ENCODE measurements around the gene CEP128.

The CEP128 gene

DNA sequence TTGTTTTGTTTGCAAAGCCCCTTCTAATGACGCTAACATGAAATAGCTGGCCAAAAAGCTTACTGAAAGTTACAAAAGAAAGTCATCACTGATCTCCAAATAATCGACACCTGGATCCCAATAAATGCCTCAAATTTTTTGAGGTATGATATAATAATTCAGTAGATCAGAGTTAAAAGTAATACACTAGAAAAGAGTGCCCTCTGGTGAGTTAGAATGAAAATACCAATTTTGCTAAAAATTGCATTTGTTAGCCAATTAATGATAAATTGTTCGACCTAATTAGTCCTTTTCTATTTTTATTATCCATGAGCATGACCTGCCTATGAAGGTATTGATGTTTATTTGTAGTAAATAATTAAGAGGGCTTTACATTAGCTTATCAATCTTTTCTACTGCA, 78.6 kb downstream of the CEP128 start:
- Histone ChIP-seq H3K36me3 (ENCODE audit: control insufficient read depth in 5 of 5, insufficient read depth in 5 of 5, low read length in 5 of 5) (no peaks in the 10 kb centered on the region), H3K9me3 (ENCODE audit: control insufficient read depth in 5 of 5, low read length in 5 of 5) (peaks cover 5 to 18% (median 10%) of the 10 kb centered on the region in 5 donors), H3K27ac (ENCODE audit: low read depth, low read length) (no peak overlapping the region), H3K9ac (ENCODE audit: low read length in 5 of 5) (no peak overlapping the region), H3K4me1 (ENCODE audit: control insufficient read depth in 5 of 5, insufficient read depth in 5 of 5, low read length in 5 of 5) (no peaks in the 10 kb centered on the region), H3K27me3 (ENCODE audit: control insufficient read depth in 5 of 5, insufficient read depth in 4 of 5, low read length in 5 of 5) (no peaks in the 10 kb centered on the region), H3K4me3 (ENCODE audit: low read depth in 1 of 5, low read length in 5 of 5) (no peak overlapping the region)

DNA sequence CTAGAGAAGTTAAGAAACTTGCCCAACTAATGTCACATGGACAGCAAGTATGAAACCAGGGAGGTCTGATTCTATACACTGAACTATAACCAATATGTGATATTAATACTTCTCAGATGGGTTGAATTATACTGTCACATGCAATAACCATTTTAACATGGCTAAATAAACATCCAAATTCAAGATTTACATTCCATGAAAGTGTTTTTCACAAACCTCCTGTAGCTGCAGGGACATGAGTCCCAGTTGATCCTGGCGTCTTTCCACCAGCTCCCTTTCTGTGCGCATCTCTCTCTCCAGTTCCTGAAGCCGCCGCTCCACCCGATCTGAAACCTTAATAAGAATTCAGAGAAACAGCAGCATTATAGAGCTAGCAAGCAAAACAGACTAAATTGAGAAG, 79.0 kb downstream of the CEP128 start:
- Histone ChIP-seq H3K9me3 (ENCODE audit: control insufficient read depth in 5 of 5, low read length in 5 of 5) (peaks cover 2 to 13% (median 5%) of the 10 kb centered on the region in 5 donors), H3K4me3 (ENCODE audit: low read depth in 1 of 5, low read length in 5 of 5) (no peak overlapping the region), H3K27me3 (ENCODE audit: control insufficient read depth in 5 of 5, insufficient read depth in 4 of 5, low read length in 5 of 5) (no peaks in the 10 kb centered on the region), H3K9ac (ENCODE audit: low read length in 5 of 5) (no peak overlapping the region), H3K27ac (ENCODE audit: low read depth, low read length) (no peak overlapping the region), H3K36me3 (ENCODE audit: control insufficient read depth in 5 of 5, insufficient read depth in 5 of 5, low read length in 5 of 5) (no peaks in the 10 kb centered on the region), H3K4me1 (ENCODE audit: control insufficient read depth in 5 of 5, insufficient read depth in 5 of 5, low read length in 5 of 5) (no peaks in the 10 kb centered on the region)

DNA sequence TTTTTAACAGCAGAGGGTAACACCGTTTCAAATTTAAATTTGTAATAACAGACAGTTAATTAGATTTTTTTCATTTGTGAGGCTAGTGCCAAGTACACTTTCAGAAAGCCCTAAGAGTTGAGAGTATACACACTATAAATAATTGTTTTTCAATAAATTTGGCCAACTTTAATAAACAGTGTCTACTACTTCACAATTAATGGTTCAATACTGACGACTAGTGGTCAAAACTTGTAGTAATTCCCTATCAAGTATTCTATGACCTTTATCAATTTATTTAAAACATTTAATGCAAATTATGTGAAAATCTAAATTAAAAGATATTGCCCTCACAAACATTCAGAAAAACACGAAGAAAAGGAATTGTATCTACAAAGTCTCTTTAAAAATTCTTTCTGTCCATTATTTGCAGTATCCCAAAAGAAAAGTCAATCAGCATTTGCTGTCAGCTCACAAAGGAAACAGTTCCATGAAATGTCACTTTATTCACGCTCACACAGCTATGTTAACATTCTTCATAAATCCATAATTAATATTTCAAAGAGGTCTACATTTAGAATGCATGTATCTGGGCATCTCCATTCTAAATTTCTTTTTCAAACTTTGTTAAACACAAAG, 91.2 kb downstream of the CEP128 start:
- Histone ChIP-seq H3K9ac (ENCODE audit: low read length in 5 of 5) (no peak overlapping the region), H3K9me3 (ENCODE audit: control insufficient read depth in 5 of 5, low read length in 5 of 5) (no peaks in the 10 kb centered on the region), H3K4me1 (ENCODE audit: control insufficient read depth in 5 of 5, insufficient read depth in 5 of 5, low read length in 5 of 5) (peaks cover 0 to 2% (median 0%) of the 10 kb centered on the region in 5 donors), H3K27ac (ENCODE audit: low read depth, low read length) (no peak overlapping the region), H3K4me3 (ENCODE audit: low read depth in 1 of 5, low read length in 5 of 5) (no peak overlapping the region), H3K36me3 (ENCODE audit: control insufficient read depth in 5 of 5, insufficient read depth in 5 of 5, low read length in 5 of 5) (no peaks in the 10 kb centered on the region), H3K27me3 (ENCODE audit: control insufficient read depth in 5 of 5, insufficient read depth in 4 of 5, low read length in 5 of 5) (no peaks in the 10 kb centered on the region)

DNA sequence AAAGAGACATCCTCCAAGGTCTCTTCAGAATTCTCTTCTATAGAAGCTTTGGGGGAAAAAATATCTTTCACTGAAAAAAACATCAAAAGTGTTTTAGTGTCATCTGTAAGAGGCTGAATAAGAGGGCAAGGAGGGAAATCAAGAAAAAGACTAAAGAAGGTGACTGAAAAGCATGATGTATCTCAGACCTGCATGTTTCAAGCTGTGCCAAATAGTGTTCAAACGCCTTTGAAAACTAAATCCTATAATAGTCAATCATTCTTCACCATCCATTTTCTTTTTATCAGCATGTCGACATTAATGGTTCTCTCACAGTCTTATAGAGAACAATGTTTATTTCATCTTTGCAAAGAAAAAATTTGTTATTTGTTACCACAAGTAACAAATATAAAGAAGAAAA, 94.5 kb downstream of the CEP128 start:
- H3K27ac ChIP-seq (ENCODE audit: low read depth, low read length), result no peak overlapping the region
- H3K27me3 ChIP-seq (ENCODE audit: control insufficient read depth in 5 of 5, insufficient read depth in 4 of 5, low read length in 5 of 5), result no peaks in the 10 kb centered on the region
- H3K4me1 ChIP-seq (ENCODE audit: control insufficient read depth in 5 of 5, insufficient read depth in 5 of 5, low read length in 5 of 5), result peaks cover 0 to 7% (median 0%) of the 10 kb centered on the region in 5 donors
- no peaks in the 10 kb centered on the region for H3K9me3 ChIP-seq (ENCODE audit: control insufficient read depth in 5 of 5, low read length in 5 of 5)
- no peak overlapping the region for H3K9ac ChIP-seq (ENCODE audit: low read length in 5 of 5)
- H3K36me3 ChIP-seq (ENCODE audit: control insufficient read depth in 5 of 5, insufficient read depth in 5 of 5, low read length in 5 of 5), result no peaks in the 10 kb centered on the region
- H3K4me3 ChIP-seq (ENCODE audit: low read depth in 1 of 5, low read length in 5 of 5), result no peak overlapping the region

DNA sequence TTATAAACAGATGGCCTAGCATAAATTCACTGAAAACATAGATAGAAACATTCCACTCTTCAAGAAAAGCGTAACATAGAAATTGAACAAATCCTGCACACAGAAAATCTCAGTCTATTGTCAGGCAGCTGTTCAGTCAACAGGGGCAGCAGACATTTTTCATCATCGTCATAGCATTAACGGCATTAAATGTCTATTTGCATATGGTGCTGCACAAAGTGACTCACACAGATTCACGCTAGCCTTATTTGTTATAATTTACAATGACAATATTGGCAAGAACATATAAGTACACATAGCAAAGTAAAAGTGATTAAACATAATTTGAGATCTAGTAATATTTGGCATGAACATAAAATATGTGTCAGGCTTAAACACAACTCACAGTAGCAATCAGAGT, 95.7 kb downstream of the CEP128 start:
- Histone ChIP-seq H3K9me3 (ENCODE audit: control insufficient read depth in 5 of 5, low read length in 5 of 5) (no peaks in the 10 kb centered on the region), H3K9ac (ENCODE audit: low read length in 5 of 5) (no peak overlapping the region), H3K4me1 (ENCODE audit: control insufficient read depth in 5 of 5, insufficient read depth in 5 of 5, low read length in 5 of 5) (peaks cover 0 to 7% (median 0%) of the 10 kb centered on the region in 5 donors), H3K36me3 (ENCODE audit: control insufficient read depth in 5 of 5, insufficient read depth in 5 of 5, low read length in 5 of 5) (no peaks in the 10 kb centered on the region), H3K27me3 (ENCODE audit: control insufficient read depth in 5 of 5, insufficient read depth in 4 of 5, low read length in 5 of 5) (no peaks in the 10 kb centered on the region), H3K4me3 (ENCODE audit: low read depth in 1 of 5, low read length in 5 of 5) (no peak overlapping the region), H3K27ac (ENCODE audit: low read depth, low read length) (no peak overlapping the region)

DNA sequence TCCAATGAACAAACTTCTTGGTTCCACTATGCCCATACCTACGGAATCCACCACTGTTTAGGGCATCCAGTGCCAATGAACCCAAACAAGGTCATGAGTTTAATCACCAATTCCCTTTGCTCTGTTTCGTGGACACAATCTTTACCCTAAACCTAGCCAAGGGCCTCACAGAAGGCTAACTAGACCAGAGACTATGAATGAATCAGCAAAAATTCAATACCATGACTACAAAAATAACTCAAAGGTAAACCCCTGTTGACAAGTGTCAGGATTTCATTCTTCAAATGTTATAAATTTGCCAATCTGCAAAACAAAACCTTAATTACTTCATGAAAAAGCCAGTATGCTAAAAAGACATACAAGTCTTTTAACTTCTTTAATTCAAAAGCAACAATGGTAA, 96.7 kb downstream of the CEP128 start:
- Histone ChIP-seq H3K4me1 (ENCODE audit: control insufficient read depth in 5 of 5, insufficient read depth in 5 of 5, low read length in 5 of 5) (peaks cover 0 to 7% (median 0%) of the 10 kb centered on the region in 5 donors), H3K36me3 (ENCODE audit: control insufficient read depth in 5 of 5, insufficient read depth in 5 of 5, low read length in 5 of 5) (no peaks in the 10 kb centered on the region), H3K4me3 (ENCODE audit: low read depth in 1 of 5, low read length in 5 of 5) (no peak overlapping the region), H3K9ac (ENCODE audit: low read length in 5 of 5) (no peak overlapping the region), H3K27ac (ENCODE audit: low read depth, low read length) (no peak overlapping the region), H3K27me3 (ENCODE audit: control insufficient read depth in 5 of 5, insufficient read depth in 4 of 5, low read length in 5 of 5) (no peaks in the 10 kb centered on the region), H3K9me3 (ENCODE audit: control insufficient read depth in 5 of 5, low read length in 5 of 5) (no peaks in the 10 kb centered on the region)

DNA sequence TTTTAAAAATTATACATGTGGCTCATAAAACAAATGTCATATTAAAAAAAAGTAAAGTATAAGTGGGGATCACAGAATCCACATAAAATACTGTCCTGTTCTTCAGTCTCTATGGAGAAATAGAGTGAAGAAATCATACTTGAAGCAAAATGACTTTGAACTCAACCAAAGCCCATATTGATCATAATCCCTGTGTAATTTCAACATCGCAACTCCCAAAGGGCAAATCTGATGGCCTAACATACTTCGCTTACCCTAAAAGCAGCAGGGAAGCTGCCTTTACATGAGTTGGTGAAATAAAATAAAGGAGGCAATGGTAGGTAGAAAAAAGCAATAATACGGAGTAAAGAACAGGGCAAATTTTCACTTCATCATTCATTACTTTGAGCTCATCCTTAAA, 101.8 kb downstream of the CEP128 start:
- H3K9me3 ChIP-seq (ENCODE audit: control insufficient read depth in 5 of 5, low read length in 5 of 5), result no peaks in the 10 kb centered on the region
- H3K27ac ChIP-seq (ENCODE audit: low read depth, low read length), result no peak overlapping the region
- H3K4me1 ChIP-seq (ENCODE audit: control insufficient read depth in 5 of 5, insufficient read depth in 5 of 5, low read length in 5 of 5), result peaks cover 0 to 5% (median 0%) of the 10 kb centered on the region in 5 donors
- H3K27me3 ChIP-seq (ENCODE audit: control insufficient read depth in 5 of 5, insufficient read depth in 4 of 5, low read length in 5 of 5), result no peaks in the 10 kb centered on the region
- H3K4me3 ChIP-seq (ENCODE audit: low read depth in 1 of 5, low read length in 5 of 5), result no peak overlapping the region
- no peaks in the 10 kb centered on the region for H3K36me3 ChIP-seq (ENCODE audit: control insufficient read depth in 5 of 5, insufficient read depth in 5 of 5, low read length in 5 of 5)
- H3K9ac ChIP-seq (ENCODE audit: low read length in 5 of 5), result no peak overlapping the region

DNA sequence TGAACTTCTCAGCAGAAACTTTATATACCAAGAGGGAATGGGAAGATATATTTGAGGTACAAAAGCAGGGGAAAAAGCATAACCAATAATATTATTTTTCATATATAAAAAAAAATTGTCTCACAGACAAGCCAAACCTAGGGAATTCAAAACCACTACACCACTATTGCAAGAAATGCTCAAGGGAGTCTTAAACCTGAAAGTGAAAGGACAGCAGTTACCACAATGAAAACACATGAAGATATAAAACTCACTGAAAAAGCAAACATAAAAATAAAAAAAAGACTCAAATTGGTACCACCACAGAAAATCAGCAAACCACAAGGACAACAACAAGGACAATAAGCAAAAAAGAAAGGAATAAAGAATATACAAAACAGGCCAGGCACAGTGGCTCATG, 131.9 kb downstream of the CEP128 start:
- no peaks in the 10 kb centered on the region for H3K27me3 ChIP-seq (ENCODE audit: control insufficient read depth in 5 of 5, insufficient read depth in 4 of 5, low read length in 5 of 5)
- H3K9ac ChIP-seq (ENCODE audit: low read length in 5 of 5), result no peak overlapping the region
- H3K27ac ChIP-seq (ENCODE audit: low read depth, low read length), result no peak overlapping the region
- H3K4me3 ChIP-seq (ENCODE audit: low read depth in 1 of 5, low read length in 5 of 5), result no peak overlapping the region
- H3K36me3 ChIP-seq (ENCODE audit: control insufficient read depth in 5 of 5, insufficient read depth in 5 of 5, low read length in 5 of 5), result no peaks in the 10 kb centered on the region
- peaks cover 0 to 14% (median 7%) of the 10 kb centered on the region in 5 donors for H3K9me3 ChIP-seq (ENCODE audit: control insufficient read depth in 5 of 5, low read length in 5 of 5)
- H3K4me1 ChIP-seq (ENCODE audit: control insufficient read depth in 5 of 5, insufficient read depth in 5 of 5, low read length in 5 of 5), result no peaks in the 10 kb centered on the region

DNA sequence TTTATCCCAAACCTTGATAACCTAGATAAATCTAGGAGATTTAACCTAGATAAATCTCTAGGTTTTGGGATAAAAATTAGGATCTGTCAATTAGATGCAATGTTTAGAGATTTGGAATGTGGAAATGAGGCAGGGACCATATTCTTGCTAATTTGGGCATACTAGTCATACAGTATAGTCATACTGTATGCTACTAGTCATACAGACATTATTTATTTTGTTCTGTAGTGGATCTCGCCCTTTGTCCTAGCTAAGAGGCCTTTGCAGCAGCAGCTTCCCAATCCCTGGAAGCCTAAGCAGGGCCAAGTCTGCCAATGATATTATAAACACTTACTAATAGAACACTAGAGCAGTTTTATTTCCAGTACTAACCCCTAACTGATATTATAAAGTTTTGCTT, 136.4 kb downstream of the CEP128 start:
- Histone ChIP-seq H3K27me3 (ENCODE audit: control insufficient read depth in 5 of 5, insufficient read depth in 4 of 5, low read length in 5 of 5) (no peaks in the 10 kb centered on the region), H3K27ac (ENCODE audit: low read depth, low read length) (no peak overlapping the region), H3K36me3 (ENCODE audit: control insufficient read depth in 5 of 5, insufficient read depth in 5 of 5, low read length in 5 of 5) (no peaks in the 10 kb centered on the region), H3K4me3 (ENCODE audit: low read depth in 1 of 5, low read length in 5 of 5) (no peak overlapping the region), H3K9ac (ENCODE audit: low read length in 5 of 5) (no peak overlapping the region), H3K9me3 (ENCODE audit: control insufficient read depth in 5 of 5, low read length in 5 of 5) (peaks cover 0 to 11% (median 7%) of the 10 kb centered on the region in 5 donors), H3K4me1 (ENCODE audit: control insufficient read depth in 5 of 5, insufficient read depth in 5 of 5, low read length in 5 of 5) (no peaks in the 10 kb centered on the region)

DNA sequence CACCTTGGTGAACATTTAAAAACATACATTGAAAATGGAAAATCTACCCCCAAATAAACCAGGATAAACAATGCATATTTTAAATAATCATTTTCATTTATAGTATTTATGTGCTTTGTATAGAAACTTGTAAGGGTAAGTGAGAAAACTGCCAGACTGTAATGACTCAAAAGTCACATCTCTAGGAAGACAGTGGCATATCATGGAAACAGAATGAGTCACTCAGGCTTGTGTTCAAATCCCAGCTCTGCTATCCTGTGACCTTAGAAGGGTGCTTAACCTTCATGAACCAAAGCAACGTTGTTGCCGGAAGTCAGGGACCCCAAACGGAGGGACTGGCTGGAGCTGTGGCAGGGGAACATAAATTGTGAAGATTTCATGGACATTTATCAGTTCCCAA, 142.7 kb downstream of the CEP128 start:
- Histone ChIP-seq H3K9ac (ENCODE audit: low read length in 5 of 5) (no peak overlapping the region), H3K4me3 (ENCODE audit: low read depth in 1 of 5, low read length in 5 of 5) (no peak overlapping the region), H3K27ac (ENCODE audit: low read depth, low read length) (no peak overlapping the region), H3K9me3 (ENCODE audit: control insufficient read depth in 5 of 5, low read length in 5 of 5) (no peaks in the 10 kb centered on the region), H3K36me3 (ENCODE audit: control insufficient read depth in 5 of 5, insufficient read depth in 5 of 5, low read length in 5 of 5) (no peaks in the 10 kb centered on the region), H3K4me1 (ENCODE audit: control insufficient read depth in 5 of 5, insufficient read depth in 5 of 5, low read length in 5 of 5) (no peaks in the 10 kb centered on the region), H3K27me3 (ENCODE audit: control insufficient read depth in 5 of 5, insufficient read depth in 4 of 5, low read length in 5 of 5) (no peaks in the 10 kb centered on the region)

DNA sequence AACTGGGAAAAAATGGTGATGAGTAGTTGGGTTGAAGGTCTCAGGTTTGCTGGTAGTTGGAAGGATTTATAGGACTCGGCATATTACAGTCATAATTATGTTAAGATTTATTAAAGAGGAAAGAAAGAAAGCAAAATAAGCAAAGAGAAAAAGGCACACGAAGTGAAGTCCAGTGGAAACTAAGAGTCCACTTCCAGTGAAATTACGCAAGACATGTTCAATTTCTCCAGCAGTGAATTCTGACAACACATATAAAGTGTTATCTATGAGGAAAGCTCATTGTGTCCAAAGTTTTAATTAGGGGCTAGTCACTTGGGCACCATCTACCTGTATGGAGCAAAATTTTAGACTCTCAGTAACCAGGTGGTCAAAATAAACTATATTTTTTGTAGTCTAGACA, 143.3 kb downstream of the CEP128 start:
- H3K4me3 ChIP-seq (ENCODE audit: low read depth in 1 of 5, low read length in 5 of 5), result no peak overlapping the region
- H3K27ac ChIP-seq (ENCODE audit: low read depth, low read length), result no peak overlapping the region
- no peak overlapping the region for H3K9ac ChIP-seq (ENCODE audit: low read length in 5 of 5)
- H3K4me1 ChIP-seq (ENCODE audit: control insufficient read depth in 5 of 5, insufficient read depth in 5 of 5, low read length in 5 of 5), result no peaks in the 10 kb centered on the region
- no peaks in the 10 kb centered on the region for H3K27me3 ChIP-seq (ENCODE audit: control insufficient read depth in 5 of 5, insufficient read depth in 4 of 5, low read length in 5 of 5)
- no peaks in the 10 kb centered on the region for H3K9me3 ChIP-seq (ENCODE audit: control insufficient read depth in 5 of 5, low read length in 5 of 5)
- no peaks in the 10 kb centered on the region for H3K36me3 ChIP-seq (ENCODE audit: control insufficient read depth in 5 of 5, insufficient read depth in 5 of 5, low read length in 5 of 5)
